Gastrocnemius medialis (tissue), 4 donors: ENCODE measurements around the gene CASKIN2. TPM values are rescaled to one million over a fixed set of nuclear protein-coding genes. Genes with fewer than 3 reads are reported as not detected.
A peak's percentile ranks its signal among the peaks of the same experiment; 100 is the strongest.

Experiments
- ATAC-seq, 2 donors: fragments of 150-250 bp; one replicate each; pipeline ENCODE4 v1.9.1; 2016
- DNase-seq, 2 donors: peaks; one replicate each; pipeline ENCODE4 v3.0.0-alpha.2; 2019
- H3K27ac ChIP-seq, 4 donors: fragments of 200-600 bp; sonication (generic); 1 replicate in 1 of 4; 2 replicates in 3 of 4; pipeline ENCODE4 v1.5.1; 2016 to 2018; ENCODE audit warnings: mild to moderate bottlenecking in 2 of 4, moderate library complexity in 1 of 4
- H3K27me3 ChIP-seq, 3 donors: fragments of 200-600 bp; sonication (generic) in 2 of 3; 1 replicate in 1 of 3; 2 replicates in 2 of 3; pipeline versions ENCODE4 v1.5.1 to v1.6.0; 2016 to 2019; ENCODE audit warnings: mild to moderate bottlenecking in 1 of 3, moderate library complexity in 1 of 3
- H3K36me3 ChIP-seq, 2 donors: fragments of 200-600 bp; sonication (generic) in 1 of 2; one replicate each; pipeline ENCODE4 v1.5.1; 2017 to 2018
- H3K4me1 ChIP-seq, 2 donors: fragments of 200-600 bp; sonication (generic) in 1 of 2; one replicate each; pipeline ENCODE4 v1.5.1; 2016 to 2017; ENCODE audit warnings: mild to moderate bottlenecking in 2 of 2
- H3K4me3 ChIP-seq, 4 donors: fragments of 200-600 bp; sonication (generic) in 3 of 4; 1 replicate in 1 of 4; 2 replicates in 3 of 4; pipeline ENCODE4 v1.5.1; 2016 to 2019; ENCODE audit warnings: mild to moderate bottlenecking in 2 of 4
- H3K9me3 ChIP-seq, 3 donors: fragments of 200-600 bp; sonication (generic) in 2 of 3; 1 replicate in 1 of 3; 2 replicates in 2 of 3; pipeline ENCODE4 v1.5.1; 2016 to 2019
- POLR2A ChIP-seq, 2 donors: fragments of 450-650 bp; IDR thresholded peaks; one replicate each; pipeline ENCODE4 v1.6.1; 2017; ENCODE audit warnings: antibody characterized with exemption in 2 of 2, mild to moderate bottlenecking in 2 of 2, moderate library complexity in 2 of 2
- in situ Hi-C, 4 donors: fragments of 200-750 bp; cut with MboI; loops; one replicate each; pipeline versions ENCODE4 v1.15.0 to v1.8.0; 2017; ENCODE audit warnings: low sequenced_read_pairs in 4 of 4
- intact Hi-C: fragments of 100-400 bp; cut with DNase I; formaldehyde crosslinking; loops from one replicate; pipeline ENCODE4 v1.15.1; 2023; ENCODE audit warnings: low total_unique reads
- total RNA-seq, 4 donors: library from RNA; depleted of rRNA; stranded (reverse); fragments of >200 nt; gene quantifications; one replicate each; pipeline versions ENCODE4 v1.1.0 to v1.2.3, GENCODE V29; 2016
- TF ChIP-seq, protein P1 (sequence below), 5 experiments: fragments of 450-650 bp in 3 of 5; fragments of 200-600 bp in 2 of 5; sonication (generic) in 2 of 5; IDR thresholded peaks in 4 of 5; conservative IDR thresholded peaks in 1 of 5; 1 replicate in 4 of 5; 2 replicates in 1 of 5; pipeline ENCODE4 v1.5.1; 2016 to 2019; ENCODE audit warnings: antibody characterized with exemption in 5 of 5, mild to moderate bottlenecking in 3 of 5, moderate library complexity in 3 of 5

Gene CASKIN2
- total RNA-seq, 4 donors from 2014 or later = 11.3 to 24.1 (median 16.8) TPM

DNA sequence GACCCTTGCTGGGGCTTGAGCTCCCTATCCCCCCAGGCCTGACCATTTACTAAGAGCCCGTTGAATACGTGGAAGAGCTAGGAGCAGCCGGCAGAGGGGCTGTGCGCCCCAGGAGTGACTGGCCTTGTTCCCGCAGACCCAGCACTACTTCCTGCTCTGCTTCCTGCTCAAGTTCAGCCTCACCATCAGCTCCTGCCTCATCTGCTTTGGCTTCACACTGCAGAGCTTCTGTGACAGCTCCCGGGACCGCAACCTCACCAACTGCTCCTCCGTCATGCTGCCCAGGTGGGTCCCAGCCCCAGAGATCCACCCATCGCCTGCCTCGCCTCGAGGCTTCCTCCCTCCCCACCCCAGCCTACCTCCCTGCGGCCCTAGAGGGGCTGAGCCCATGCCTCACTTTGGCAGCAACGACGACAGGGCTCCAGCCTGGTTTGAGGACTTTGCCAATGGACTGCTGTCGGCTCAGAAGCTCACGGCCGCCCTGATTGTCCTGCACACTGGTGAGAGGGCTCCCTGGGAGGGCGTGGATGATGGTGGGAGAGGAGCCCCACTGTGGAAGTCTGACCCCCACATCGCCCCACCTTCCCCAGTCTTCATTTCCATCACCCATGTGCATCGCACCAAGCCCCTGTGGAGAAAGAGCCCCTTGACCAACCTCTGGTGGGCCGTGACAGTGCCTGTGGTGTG lies 17.2 kb downstream of the CASKIN2 start:
- ATAC-seq (no peak), DNase-seq (no peak)
- H3K4me3 ChIP-seq = no peak overlapping the region
- no peak for TF ChIP-seq POLR2A (IDR thresholded peaks at IDR 0.05)
- TF ChIP-seq, protein P1, sequence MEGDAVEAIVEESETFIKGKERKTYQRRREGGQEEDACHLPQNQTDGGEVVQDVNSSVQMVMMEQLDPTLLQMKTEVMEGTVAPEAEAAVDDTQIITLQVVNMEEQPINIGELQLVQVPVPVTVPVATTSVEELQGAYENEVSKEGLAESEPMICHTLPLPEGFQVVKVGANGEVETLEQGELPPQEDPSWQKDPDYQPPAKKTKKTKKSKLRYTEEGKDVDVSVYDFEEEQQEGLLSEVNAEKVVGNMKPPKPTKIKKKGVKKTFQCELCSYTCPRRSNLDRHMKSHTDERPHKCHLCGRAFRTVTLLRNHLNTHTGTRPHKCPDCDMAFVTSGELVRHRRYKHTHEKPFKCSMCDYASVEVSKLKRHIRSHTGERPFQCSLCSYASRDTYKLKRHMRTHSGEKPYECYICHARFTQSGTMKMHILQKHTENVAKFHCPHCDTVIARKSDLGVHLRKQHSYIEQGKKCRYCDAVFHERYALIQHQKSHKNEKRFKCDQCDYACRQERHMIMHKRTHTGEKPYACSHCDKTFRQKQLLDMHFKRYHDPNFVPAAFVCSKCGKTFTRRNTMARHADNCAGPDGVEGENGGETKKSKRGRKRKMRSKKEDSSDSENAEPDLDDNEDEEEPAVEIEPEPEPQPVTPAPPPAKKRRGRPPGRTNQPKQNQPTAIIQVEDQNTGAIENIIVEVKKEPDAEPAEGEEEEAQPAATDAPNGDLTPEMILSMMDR (IDR thresholded peaks at IDR 0.05 in 4 of 5, conservative IDR thresholded peaks at IDR 0.05 in 1 of 5) = no peak
- H3K4me1 ChIP-seq = peaks cover 4 to 9% of the 10 kb centered on the region in 2 donors
- no peaks in the 10 kb centered on the region for H3K27me3 ChIP-seq
- intact Hi-C loops (no loop called here), in situ Hi-C loops (loop anchor here in 1 of 4 donors (10.0 kb wide), 1 partner anchor 63 kb away; no protein-coding TSS in a partner anchor)
- no peaks in the 10 kb centered on the region for H3K9me3 ChIP-seq
- H3K27ac ChIP-seq = peak overlapping the region in 3 of 4 donors; percentile 18 to 67 (median 19)
- peaks cover 0 to 76% of the 10 kb centered on the region in 2 donors for H3K36me3 ChIP-seq

DNA sequence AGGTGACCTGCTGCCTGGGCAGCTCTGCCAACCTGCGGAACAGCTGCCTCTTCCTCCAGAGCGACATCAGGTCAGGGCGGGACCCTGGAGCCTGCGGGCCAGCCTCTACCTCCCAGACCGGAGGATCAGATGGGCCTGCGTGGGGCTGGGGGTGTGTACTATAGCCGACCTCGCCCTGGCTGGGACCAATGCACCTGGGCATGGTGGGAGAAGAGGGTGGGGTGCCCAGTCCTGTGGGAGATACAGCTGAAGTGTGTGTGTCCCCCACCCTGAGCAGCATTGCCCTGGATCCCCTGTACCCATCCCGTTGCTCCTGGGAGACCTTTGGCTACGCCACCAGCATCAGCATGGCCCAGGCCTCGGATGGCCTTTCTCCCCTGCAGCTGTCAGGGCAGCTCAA lies 19.3 kb downstream of the CASKIN2 start:
- Histone ChIP-seq H3K27me3 (no peaks in the 10 kb centered on the region), H3K9me3 (no peaks in the 10 kb centered on the region), H3K36me3 (peaks cover 0 to 85% of the 10 kb centered on the region in 2 donors), H3K4me3 (no peak overlapping the region), H3K27ac (no peak overlapping the region), H3K4me1 (peaks cover under 1 to 3% of the 10 kb centered on the region in 2 donors)
- ATAC-seq = no peak
- intact Hi-C loops = no loop called here
- no peak for TF ChIP-seq POLR2A (IDR thresholded peaks at IDR 0.05)
- TF ChIP-seq, protein P1 (IDR thresholded peaks at IDR 0.05 in 4 of 5, conservative IDR thresholded peaks at IDR 0.05 in 1 of 5) = no peak
- no peak for DNase-seq
- in situ Hi-C loops = loop anchor here in 1 of 4 donors (10.0 kb wide), 1 partner anchor 61 kb away; no protein-coding TSS in a partner anchor

DNA sequence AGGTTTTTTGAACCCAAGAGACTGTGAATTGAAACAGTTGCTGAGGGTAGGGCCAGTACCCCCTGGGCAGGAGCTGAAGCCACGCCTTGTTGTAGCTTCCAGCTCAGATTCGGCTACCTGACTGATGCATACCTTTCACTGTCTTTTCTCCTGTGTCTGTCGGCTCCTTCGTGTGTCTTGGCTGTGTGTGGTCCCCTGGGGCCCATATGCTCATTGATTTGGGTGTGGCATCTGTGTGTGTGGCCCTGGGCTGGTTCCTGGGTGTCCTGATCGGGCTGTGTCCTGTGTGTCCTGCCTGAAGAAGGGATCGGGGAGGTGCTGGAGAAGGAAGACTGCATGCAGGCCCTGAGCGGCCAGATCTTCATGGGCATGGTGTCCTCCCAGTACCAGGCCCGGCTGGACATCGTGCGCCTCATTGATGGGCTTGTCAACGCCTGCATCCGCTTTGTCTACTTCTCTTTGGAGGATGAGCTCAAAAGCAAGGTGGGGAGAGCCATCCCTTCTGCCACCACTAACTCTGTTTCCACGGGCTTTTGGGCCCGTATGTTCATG lies 20.9 kb downstream of the CASKIN2 start:
- Histone ChIP-seq H3K9me3 (no peaks in the 10 kb centered on the region), H3K27ac (no peak overlapping the region), H3K4me3 (no peak overlapping the region), H3K36me3 (peaks cover 0 to 71% of the 10 kb centered on the region in 2 donors), H3K4me1 (peaks cover 17 to 19% of the 10 kb centered on the region in 2 donors), H3K27me3 (no peaks in the 10 kb centered on the region)
- in situ Hi-C loops = loop anchor here in 1 of 4 donors (10.0 kb wide), 1 partner anchor 60 kb away; no protein-coding TSS in a partner anchor
- intact Hi-C loops = no loop called here
- no peak for ATAC-seq
- TF ChIP-seq, protein P1 (IDR thresholded peaks at IDR 0.05 in 4 of 5, conservative IDR thresholded peaks at IDR 0.05 in 1 of 5) = no peak
- TF ChIP-seq POLR2A (IDR thresholded peaks at IDR 0.05) = no peak
- DNase-seq = no peak

DNA sequence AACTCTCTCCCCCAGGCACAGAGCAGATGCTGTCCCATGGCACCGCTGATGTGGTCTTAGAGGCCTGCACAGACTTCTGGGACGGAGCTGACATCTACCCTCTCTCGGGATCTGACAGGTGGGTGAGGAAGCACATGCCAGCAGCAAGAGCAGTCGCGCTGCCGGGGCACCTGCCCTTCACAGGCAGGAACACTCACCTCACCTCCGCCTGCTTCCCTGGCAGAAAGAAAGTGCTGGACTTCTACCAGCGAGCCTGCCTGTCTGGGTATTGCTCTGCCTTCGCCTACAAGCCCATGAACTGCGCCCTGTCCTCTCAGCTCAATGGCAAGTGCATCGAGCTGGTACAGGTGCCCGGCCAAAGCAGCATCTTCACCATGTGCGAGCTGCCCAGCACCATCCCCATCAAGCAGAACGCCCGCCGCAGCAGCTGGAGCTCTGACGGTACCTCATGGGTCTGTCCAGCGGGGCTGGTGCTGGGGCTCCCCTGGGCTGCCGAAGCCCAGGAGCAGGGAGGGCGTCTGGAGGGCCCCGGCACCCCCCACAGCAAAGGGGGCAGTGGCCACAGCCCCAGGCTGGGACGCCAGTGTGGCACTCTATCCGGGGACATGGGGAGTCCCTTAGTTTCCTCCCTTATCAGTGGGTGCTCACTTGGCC lies 21.7 kb downstream of the CASKIN2 start:
- H3K9me3 ChIP-seq = no peaks in the 10 kb centered on the region
- no peak overlapping the region for H3K4me3 ChIP-seq
- DNase-seq = no peak
- TF ChIP-seq, protein P1 (IDR thresholded peaks at IDR 0.05 in 4 of 5, conservative IDR thresholded peaks at IDR 0.05 in 1 of 5) = no peak
- TF ChIP-seq POLR2A (IDR thresholded peaks at IDR 0.05) = no peak
- H3K36me3 ChIP-seq = peaks cover 0 to 68% of the 10 kb centered on the region in 2 donors
- in situ Hi-C loops = loop anchor here in 1 of 4 donors (10.0 kb wide), 1 partner anchor 59 kb away; no protein-coding TSS in a partner anchor
- H3K4me1 ChIP-seq = peaks cover 25 to 27% of the 10 kb centered on the region in 2 donors
- H3K27me3 ChIP-seq = no peaks in the 10 kb centered on the region
- ATAC-seq = no peak
- intact Hi-C loops = no loop called here
- no peak overlapping the region for H3K27ac ChIP-seq
